ENCODE data around the gene DNM3. TPM values are rescaled to one million over a fixed set of nuclear protein-coding genes. Genes with fewer than 3 reads are reported as not detected.
"Not testable (repeated sequence)": the region's sequence is repeated elsewhere in the genome, so short reads cannot be mapped to it uniquely, and the experiment has no call there.

DNM3 gene
- 10 to 100 TPM in 5 of 8 experiments, 1 to 10 TPM in 3; 6.1 to 29.1 (median 13.5) TPM for total RNA-seq

GRCh38 chr1:171841050-171841910 is at the start of gene DNM3:
DNM3 (plus strand) TSS chr1:171841498; CDS start chr1:171841657, 159 bp downstream.
- H3K27ac ChIP-seq: peak within 1 kb of the TSS; percentile 66 to 67
- in situ Hi-C loops (cut with MboI; ENCODE audit: low pct_unique_long_range_greater_than_20kb in 2 of 9, low sequenced_read_pairs in 9 of 9, unreplicated experiment in 9 of 9): no loop called here
- peak within 1 kb of the TSS; percentile 73 to 96 (median 78) for H3K4me3 ChIP-seq
- 0 to 10% (median 0%) methylated on average over 1 to 15 of the region's 85 CpGs; no CpG with 5 or more reads in 5 of the 10 experiments for WGBS, 10 experiments
- ATAC-seq (replicated peaks in 6 of 8): peak; percentile 87 to 94 (median 92)
- peaks cover 0 to 5% of the 10 kb centered on the region in 2 donors for H3K4me1 ChIP-seq (replicated peaks in 1 of 2)

GRCh38 chr1:171792656-171793369 is 48.5 kb upstream of the DNM3 start:
- in situ Hi-C loops (cut with MboI; ENCODE audit: low pct_unique_long_range_greater_than_20kb in 2 of 9, low sequenced_read_pairs in 9 of 9, unreplicated experiment in 9 of 9): no loop called here
- Histone ChIP-seq H3K4me3 (no peak overlapping the region), H3K4me1 (replicated peaks in 1 of 2) (no peaks in the 10 kb centered on the region), H3K27ac (no peak overlapping the region)
- WGBS, 10 experiments: 53 to 100% (median 95%) methylated on average over 1 to 7 of the region's 7 CpGs
- peak in 3 of 8 experiments; percentile 65 to 75 (median 73) for ATAC-seq (replicated peaks in 6 of 8)

- no peaks in the 10 kb centered on the region for H3K4me1 ChIP-seq (replicated peaks in 1 of 2)
- no peak for ATAC-seq (replicated peaks in 6 of 8)
- WGBS, 10 experiments: 80 to 100% (median 100%) methylated on average over 1 of the region's 1 CpG; no CpG with 5 or more reads in 3 of the 10 experiments
- in situ Hi-C loops (cut with MboI; ENCODE audit: low pct_unique_long_range_greater_than_20kb in 2 of 9, low sequenced_read_pairs in 9 of 9, unreplicated experiment in 9 of 9): no loop called here
- no peak overlapping the region for H3K4me3 ChIP-seq
- no peak overlapping the region for H3K27ac ChIP-seq
Measured at GRCh38 chr1:171793636-171794035, 47.7 kb upstream of the DNM3 start.

- Histone ChIP-seq H3K27ac (no peak overlapping the region), H3K4me3 (no peak overlapping the region), H3K4me1 (replicated peaks in 1 of 2) (no peaks in the 10 kb centered on the region)
- ATAC-seq (replicated peaks in 6 of 8): peak in 1 of 8 experiments; percentile 80
- in situ Hi-C loops (cut with MboI; ENCODE audit: low pct_unique_long_range_greater_than_20kb in 2 of 9, low sequenced_read_pairs in 9 of 9, unreplicated experiment in 9 of 9): no loop called here
- WGBS, 10 experiments: 29 to 100% (median 81%) methylated on average over 1 to 4 of the region's 4 CpGs; no CpG with 5 or more reads in 1 of the 10 experiments
Measured at GRCh38 chr1:171794085-171794484, 47.2 kb upstream of the DNM3 start.

- Histone ChIP-seq H3K27ac (no peak overlapping the region), H3K4me1 (replicated peaks in 1 of 2) (no peaks in the 10 kb centered on the region), H3K4me3 (no peak overlapping the region)
- no peak for ATAC-seq (replicated peaks in 6 of 8)
- in situ Hi-C loops (cut with MboI; ENCODE audit: low pct_unique_long_range_greater_than_20kb in 2 of 9, low sequenced_read_pairs in 9 of 9, unreplicated experiment in 9 of 9): no loop called here
- 85 to 100% (median 91%) methylated on average over 2 to 5 of the region's 5 CpGs; no CpG with 5 or more reads in 4 of the 10 experiments for WGBS, 10 experiments
Measured at GRCh38 chr1:171796592-171796991, 44.7 kb upstream of the DNM3 start.

GRCh38 chr1:171798311-171798710 is 43.0 kb upstream of the DNM3 start:
- ATAC-seq (replicated peaks in 6 of 8): no peak
- 77 to 100% (median 90%) methylated on average over 1 to 3 of the region's 3 CpGs for WGBS, 10 experiments
- in situ Hi-C loops (cut with MboI; ENCODE audit: low pct_unique_long_range_greater_than_20kb in 2 of 9, low sequenced_read_pairs in 9 of 9, unreplicated experiment in 9 of 9): no loop called here

GRCh38 chr1:171798765-171799164 is 42.5 kb upstream of the DNM3 start:
- Histone ChIP-seq H3K4me3 (no peak overlapping the region), H3K4me1 (replicated peaks in 1 of 2) (no peaks in the 10 kb centered on the region), H3K27ac (no peak overlapping the region)
- in situ Hi-C loops (cut with MboI; ENCODE audit: low pct_unique_long_range_greater_than_20kb in 2 of 9, low sequenced_read_pairs in 9 of 9, unreplicated experiment in 9 of 9): no loop called here
- no peak for ATAC-seq (replicated peaks in 6 of 8)
- 37 to 100% (median 83%) methylated on average over 1 to 3 of the region's 3 CpGs; no CpG with 5 or more reads in 1 of the 10 experiments for WGBS, 10 experiments

More at GRCh38 chr1:171798311-171798710, 43.0 kb upstream of the DNM3 start:
- H3K4me1 ChIP-seq (replicated peaks in 1 of 2): no peaks in the 10 kb centered on the region
- H3K27ac ChIP-seq: no peak overlapping the region
- no peak overlapping the region for H3K4me3 ChIP-seq

GRCh38 chr1:171799166-171799565 is 42.1 kb upstream of the DNM3 start:
- ATAC-seq (replicated peaks in 6 of 8): peak in 1 of 8 experiments; percentile 33
- in situ Hi-C loops (cut with MboI; ENCODE audit: low pct_unique_long_range_greater_than_20kb in 2 of 9, low sequenced_read_pairs in 9 of 9, unreplicated experiment in 9 of 9): no loop called here
- H3K4me3 ChIP-seq: no peak overlapping the region
- WGBS, 10 experiments: 40 to 100% (median 90%) methylated on average over 1 to 4 of the region's 4 CpGs; no CpG with 5 or more reads in 4 of the 10 experiments
- H3K27ac ChIP-seq: no peak overlapping the region
- no peaks in the 10 kb centered on the region for H3K4me1 ChIP-seq (replicated peaks in 1 of 2)

- in situ Hi-C loops (cut with MboI; ENCODE audit: low pct_unique_long_range_greater_than_20kb in 2 of 9, low sequenced_read_pairs in 9 of 9, unreplicated experiment in 9 of 9): loop anchor here in 6 of 9 experiments (10.0 to 25.0 kb wide), 2 partner anchors 185 to 188 kb away; no protein-coding TSS in a partner anchor
- 75 to 100% (median 85%) methylated on average over 1 to 2 of the region's 2 CpGs; no CpG with 5 or more reads in 6 of the 10 experiments for WGBS, 10 experiments
- ATAC-seq (replicated peaks in 6 of 8): not testable (repeated sequence)
Measured at GRCh38 chr1:171799698-171800097, 41.6 kb upstream of the DNM3 start.

GRCh38 chr1:171800342-171800741 is 41.0 kb upstream of the DNM3 start:
- Histone ChIP-seq H3K27ac (no peak overlapping the region), H3K4me3 (no peak overlapping the region), H3K4me1 (replicated peaks in 1 of 2) (no peaks in the 10 kb centered on the region)
- peak in 2 of 8 experiments; percentile 13 to 51 for ATAC-seq (replicated peaks in 6 of 8)
- WGBS, 10 experiments: 70 to 100% (median 99%) methylated on average over 1 to 3 of the region's 3 CpGs
- in situ Hi-C loops (cut with MboI; ENCODE audit: low pct_unique_long_range_greater_than_20kb in 2 of 9, low sequenced_read_pairs in 9 of 9, unreplicated experiment in 9 of 9): loop anchor here in 6 of 9 experiments (10.0 to 25.0 kb wide), 2 partner anchors 184 to 187 kb away; no protein-coding TSS in a partner anchor

More at GRCh38 chr1:171799698-171800097, 41.6 kb upstream of the DNM3 start:
- not testable (repeated sequence) for H3K4me1 ChIP-seq (replicated peaks in 1 of 2); H3K4me3 ChIP-seq; H3K27ac ChIP-seq

GRCh38 chr1:171800851-171801250 is 40.4 kb upstream of the DNM3 start:
- H3K27ac ChIP-seq: no peak overlapping the region
- no peaks in the 10 kb centered on the region for H3K4me1 ChIP-seq (replicated peaks in 1 of 2)
- H3K4me3 ChIP-seq: no peak overlapping the region
- ATAC-seq (replicated peaks in 6 of 8): peak in 1 of 8 experiments; percentile 9
- WGBS, 10 experiments: 48 to 100% (median 59%) methylated on average over 1 to 3 of the region's 3 CpGs; no CpG with 5 or more reads in 3 of the 10 experiments
- in situ Hi-C loops (cut with MboI; ENCODE audit: low pct_unique_long_range_greater_than_20kb in 2 of 9, low sequenced_read_pairs in 9 of 9, unreplicated experiment in 9 of 9): loop anchor here in 6 of 9 experiments (10.0 to 25.0 kb wide), 2 partner anchors 184 to 186 kb away; no protein-coding TSS in a partner anchor

GRCh38 chr1:171801487-171801891 is 39.8 kb upstream of the DNM3 start:
- in situ Hi-C loops (cut with MboI; ENCODE audit: low pct_unique_long_range_greater_than_20kb in 2 of 9, low sequenced_read_pairs in 9 of 9, unreplicated experiment in 9 of 9): loop anchor here in 6 of 9 experiments (10.0 to 25.0 kb wide), 2 partner anchors 183 to 186 kb away; no protein-coding TSS in a partner anchor
- Histone ChIP-seq H3K4me3 (no peak overlapping the region), H3K4me1 (replicated peaks in 1 of 2) (no peaks in the 10 kb centered on the region), H3K27ac (no peak overlapping the region)
- 0 to 20% (median 10%) methylated on average over 1 to 2 of the region's 2 CpGs; no CpG with 5 or more reads in 2 of the 10 experiments for WGBS, 10 experiments
- peak; percentile 10 to 83 (median 68) for ATAC-seq (replicated peaks in 6 of 8)

Data from motor neuron (in vitro differentiated cells).